Measurements from ENCODE around the gene CDK7.

Gene CDK7

GRCh38 chr5:69209602-69210001, 25.1 kb upstream of the CDK7 start:
- DNase-seq (ENCODE audit: low read depth in 1 of 2, low spot score in 1 of 2), result no peak
- Histone ChIP-seq H3K4me3 (replicated peaks; ENCODE audit: insufficient read depth, low read length) (no peak overlapping the region), H3K27ac (replicated peaks) (no peak overlapping the region), H3K27me3 (ENCODE audit: insufficient read depth, poor library complexity, severe bottlenecking) (no peaks in the 10 kb centered on the region)
- TF ChIP-seq POLR2AphosphoS5 (IDR thresholded peaks at IDR 0.05; ENCODE audit: low read depth) (no peak), GABPA (IDR thresholded peaks at IDR 0.05; ENCODE audit: low read depth) (no peak), SPI1 (IDR thresholded peaks at IDR 0.05; ENCODE audit: borderline replicate concordance, low read depth) (no peak), CTCF (IDR thresholded peaks at IDR 0.05; ENCODE audit: insufficient read depth, low read length) (no peak), REST (IDR thresholded peaks at IDR 0.05; ENCODE audit: insufficient replicate concordance, low read depth) (no peak)

GRCh38 chr5:69211200-69211599, 23.5 kb upstream of the CDK7 start:
- DNase-seq (ENCODE audit: low read depth in 1 of 2, low spot score in 1 of 2), result no peak
- TF ChIP-seq CTCF (IDR thresholded peaks at IDR 0.05; ENCODE audit: insufficient read depth, low read length) (no peak), REST (IDR thresholded peaks at IDR 0.05; ENCODE audit: insufficient replicate concordance, low read depth) (no peak), POLR2AphosphoS5 (IDR thresholded peaks at IDR 0.05; ENCODE audit: low read depth) (no peak), GABPA (IDR thresholded peaks at IDR 0.05; ENCODE audit: low read depth) (no peak), SPI1 (IDR thresholded peaks at IDR 0.05; ENCODE audit: borderline replicate concordance, low read depth) (no peak)
- Histone ChIP-seq H3K4me3 (replicated peaks; ENCODE audit: insufficient read depth, low read length) (no peak overlapping the region), H3K27ac (replicated peaks) (no peak overlapping the region), H3K27me3 (ENCODE audit: insufficient read depth, poor library complexity, severe bottlenecking) (no peaks in the 10 kb centered on the region)

- no peak for DNase-seq (ENCODE audit: low read depth in 1 of 2, low spot score in 1 of 2)
- no peak overlapping the region for H3K4me3 ChIP-seq (replicated peaks; ENCODE audit: insufficient read depth, low read length)
- H3K27ac ChIP-seq (replicated peaks), result no peak overlapping the region
- TF ChIP-seq REST (IDR thresholded peaks at IDR 0.05; ENCODE audit: insufficient replicate concordance, low read depth), result no peak
- H3K27me3 ChIP-seq (ENCODE audit: insufficient read depth, poor library complexity, severe bottlenecking), result no peaks in the 10 kb centered on the region
These were observed 22.7 kb upstream of the CDK7 start for GRCh38 chr5:69212022-69212421.

Measured in HL-60 (cell line).